HG02870 (cell line): ENCODE results near the gene PAF1.
"Not testable (repeated sequence)": the region's sequence is repeated elsewhere in the genome, so short reads cannot be mapped to it uniquely, and the experiment has no call there.

Experiments
- ATAC-seq: cut with Tn5 transposase; IDR thresholded peaks from one replicate; pipeline ENCODE4 v1.9.1; 2021; ENCODE audit warnings: mild to moderate bottlenecking, moderate library complexity; ENCODE audit not compliant: unreplicated experiment

Gene PAF1

GRCh38 chr19:39356647-39357046 lies 34.3 kb downstream of the PAF1 start:
- no peak for ATAC-seq

GRCh38 chr19:39356073-39356472 lies 34.8 kb downstream of the PAF1 start:
- no peak for ATAC-seq

GRCh38 chr19:39355253-39355652 lies 35.7 kb downstream of the PAF1 start:
- ATAC-seq = no peak

GRCh38 chr19:39352381-39353255 lies 38.3 kb downstream of the PAF1 start:
- no peak for ATAC-seq

GRCh38 chr19:39351537-39352064 lies 39.3 kb downstream of the PAF1 start:
- ATAC-seq = no peak

GRCh38 chr19:39350156-39350555 lies 40.8 kb downstream of the PAF1 start:
- no peak for ATAC-seq

GRCh38 chr19:39349326-39349725 lies 41.6 kb downstream of the PAF1 start:
- ATAC-seq = no peak

- ATAC-seq = no peak
Measured at GRCh38 chr19:39347332-39348164, 43.4 kb downstream of the PAF1 start.

- no peak for ATAC-seq
Measured at GRCh38 chr19:39345956-39346355, 45.0 kb downstream of the PAF1 start.

GRCh38 chr19:39342647-39343305 lies 48.1 kb downstream of the PAF1 start:
- ATAC-seq = no peak

- peak; percentile 87 for ATAC-seq
Measured at GRCh38 chr19:39341719-39342604, 48.9 kb downstream of the PAF1 start, which contains the start of gene SAMD4B. Gene SAMD4B (plus strand): TSS chr19:39342421. CDS start chr19:39356894, 14,473 bp downstream.

- no peak for ATAC-seq
Measured at GRCh38 chr19:39341129-39341718, 49.7 kb downstream of the PAF1 start.

GRCh38 chr19:39340156-39340555 lies 50.8 kb downstream of the PAF1 start:
- not testable (repeated sequence) for ATAC-seq

- no peak for ATAC-seq
Measured at GRCh38 chr19:39339674-39340073, 51.2 kb downstream of the PAF1 start.

GRCh38 chr19:39336483-39336882 lies 54.4 kb downstream of the PAF1 start:
- ATAC-seq = no peak
